Adrenal gland (tissue), 5 donors: ENCODE measurements around the gene TMEM140.

Experiments
- POLR2A ChIP-seq, 2 donors: fragments of 450-650 bp; IDR thresholded peaks; one replicate each; pipeline ENCODE4 v1.6.1; 2017; ENCODE audit warnings: antibody characterized with exemption in 2 of 2, mild to moderate bottlenecking in 2 of 2, moderate library complexity in 1 of 2
- TF ChIP-seq, protein P1 (sequence below), 6 experiments: fragments of 450-650 bp in 4 of 6; fragments of 200-600 bp in 2 of 6; sonication (generic) in 1 of 6; IDR thresholded peaks; 1 replicate in 5 of 6; 2 replicates in 1 of 6; pipeline versions ENCODE4 v1.5.1 to v1.8.0; 2016 to 2021; ENCODE audit warnings: antibody characterized with exemption in 6 of 6, mild to moderate bottlenecking in 2 of 6, moderate library complexity in 1 of 6
- donor health status: DM: no; HTN: no; CAD: no.

- TF ChIP-seq, protein P1, sequence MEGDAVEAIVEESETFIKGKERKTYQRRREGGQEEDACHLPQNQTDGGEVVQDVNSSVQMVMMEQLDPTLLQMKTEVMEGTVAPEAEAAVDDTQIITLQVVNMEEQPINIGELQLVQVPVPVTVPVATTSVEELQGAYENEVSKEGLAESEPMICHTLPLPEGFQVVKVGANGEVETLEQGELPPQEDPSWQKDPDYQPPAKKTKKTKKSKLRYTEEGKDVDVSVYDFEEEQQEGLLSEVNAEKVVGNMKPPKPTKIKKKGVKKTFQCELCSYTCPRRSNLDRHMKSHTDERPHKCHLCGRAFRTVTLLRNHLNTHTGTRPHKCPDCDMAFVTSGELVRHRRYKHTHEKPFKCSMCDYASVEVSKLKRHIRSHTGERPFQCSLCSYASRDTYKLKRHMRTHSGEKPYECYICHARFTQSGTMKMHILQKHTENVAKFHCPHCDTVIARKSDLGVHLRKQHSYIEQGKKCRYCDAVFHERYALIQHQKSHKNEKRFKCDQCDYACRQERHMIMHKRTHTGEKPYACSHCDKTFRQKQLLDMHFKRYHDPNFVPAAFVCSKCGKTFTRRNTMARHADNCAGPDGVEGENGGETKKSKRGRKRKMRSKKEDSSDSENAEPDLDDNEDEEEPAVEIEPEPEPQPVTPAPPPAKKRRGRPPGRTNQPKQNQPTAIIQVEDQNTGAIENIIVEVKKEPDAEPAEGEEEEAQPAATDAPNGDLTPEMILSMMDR (IDR thresholded peaks at IDR 0.05), result no peak
- no peak for TF ChIP-seq POLR2A (IDR thresholded peaks at IDR 0.05)
Observed at GRCh38 chr7:135165862-135166261, 18.0 kb downstream of the TMEM140 start.
